ENCODE data around the gene SLC25A22. TPM values are rescaled to one million over a fixed set of nuclear protein-coding genes. Genes with fewer than 3 reads are reported as not detected.
A peak's percentile ranks its signal among the peaks of the same experiment; 100 is the strongest.

SLC25A22 gene
- total RNA-seq, 1 experiment from 2014 or later, result 32.7 TPM

GRCh38 chr11:770642-771616, 27.2 kb downstream of the SLC25A22 start:
- TF ChIP-seq EZH2phosphoT487 (IDR thresholded peaks at IDR 0.05; ENCODE audit: borderline replicate concordance, low read length) (no peak), EZH2 (IDR thresholded peaks at IDR 0.05; ENCODE audit: low read length, unreplicated experiment) (no peak), CTCF (conservative IDR thresholded peaks at IDR 0.05; ENCODE audit: low read depth, low read length) (no peak)
- intact Hi-C loops (cut with micrococcal nuclease), result no loop called here
- no peaks in the 10 kb centered on the region for H3K27me3 ChIP-seq (ENCODE audit: low read length)
- H3K4me3 ChIP-seq (ENCODE audit: low read length), result no peak overlapping the region
- ChIA-PET CTCF (no interaction called here), POLR2A (ENCODE audit: unreplicated experiment) (no interaction called here)
- ATAC-seq (no peak), DNase-seq (no peak)
- H3F3A ChIP-seq (ENCODE audit: low read length, unreplicated experiment), result no peaks in the 10 kb centered on the region
- H3K9me3 ChIP-seq (ENCODE audit: low read length), result no peaks in the 10 kb centered on the region
- H3K27ac ChIP-seq (ENCODE audit: low read length), result no peak overlapping the region
- H3K79me2 ChIP-seq (ENCODE audit: low read length), result peaks cover 49% of the 10 kb centered on the region
- peaks cover 26% of the 10 kb centered on the region for H4K20me1 ChIP-seq (ENCODE audit: low read length)
- no peak overlapping the region for H3K4me2 ChIP-seq (ENCODE audit: low read length)
- no TSS peak for BruUV-seq (replicated peaks)
- H3K9ac ChIP-seq (ENCODE audit: low read length), result no peak overlapping the region
- peaks cover 35% of the 10 kb centered on the region; the same call in 1 of the 2 replicates for H3K36me3 ChIP-seq (ENCODE audit: low read depth, low read length)
- no peak overlapping the region for H2AFZ ChIP-seq (ENCODE audit: low read length)
- peaks cover 17% of the 10 kb centered on the region for H3K4me1 ChIP-seq (ENCODE audit: insufficient read depth, low read length)
- H3K9me2 ChIP-seq (replicated peaks; ENCODE audit: low read length), result no peaks in the 10 kb centered on the region

- intact Hi-C loops (cut with micrococcal nuclease), result no loop called here
- H3K9ac ChIP-seq (ENCODE audit: low read length), result no peak overlapping the region
- TF ChIP-seq EZH2phosphoT487 (IDR thresholded peaks at IDR 0.05; ENCODE audit: borderline replicate concordance, low read length) (no peak), EZH2 (IDR thresholded peaks at IDR 0.05; ENCODE audit: low read length, unreplicated experiment) (no peak), CTCF (conservative IDR thresholded peaks at IDR 0.05; ENCODE audit: low read depth, low read length) (no peak)
- H3K36me3 ChIP-seq (ENCODE audit: low read depth, low read length), result peaks cover 35% of the 10 kb centered on the region
- no peak overlapping the region for H3K4me2 ChIP-seq (ENCODE audit: low read length)
- ChIA-PET POLR2A (ENCODE audit: unreplicated experiment) (no interaction called here), CTCF (no interaction called here)
- DNase-seq, result no peak
- H3K9me3 ChIP-seq (ENCODE audit: low read length), result no peaks in the 10 kb centered on the region
- no peak overlapping the region for H3K4me3 ChIP-seq (ENCODE audit: low read length)
- H3K27me3 ChIP-seq (ENCODE audit: low read length), result no peaks in the 10 kb centered on the region
- H2AFZ ChIP-seq (ENCODE audit: low read length), result no peak overlapping the region
- peaks cover 20% of the 10 kb centered on the region for H4K20me1 ChIP-seq (ENCODE audit: low read length)
- H3K9me2 ChIP-seq (replicated peaks; ENCODE audit: low read length), result no peaks in the 10 kb centered on the region
- H3F3A ChIP-seq (ENCODE audit: low read length, unreplicated experiment), result no peaks in the 10 kb centered on the region
- H3K4me1 ChIP-seq (ENCODE audit: insufficient read depth, low read length), result peaks cover 9% of the 10 kb centered on the region
- H3K27ac ChIP-seq (ENCODE audit: low read length), result no peak overlapping the region
- peaks cover 41% of the 10 kb centered on the region for H3K79me2 ChIP-seq (ENCODE audit: low read length)
- no peak for ATAC-seq
- BruUV-seq (replicated peaks), result TSS peak; percentile 14
Measured at GRCh38 chr11:769887-770641, 28.0 kb downstream of the SLC25A22 start.

Measured in PC-3 (cell line).